ENCODE results near the gene RNF123.
A peak's percentile ranks its signal among the peaks of the same experiment; 100 is the strongest.

RNF123 gene

GRCh38 chr3:49705390-49705960 is 16.1 kb downstream of the RNF123 start:
- no peak for DNase-seq

GRCh38 chr3:49706456-49707112 is 17.2 kb downstream of the RNF123 start:
- no peak for DNase-seq

DNA sequence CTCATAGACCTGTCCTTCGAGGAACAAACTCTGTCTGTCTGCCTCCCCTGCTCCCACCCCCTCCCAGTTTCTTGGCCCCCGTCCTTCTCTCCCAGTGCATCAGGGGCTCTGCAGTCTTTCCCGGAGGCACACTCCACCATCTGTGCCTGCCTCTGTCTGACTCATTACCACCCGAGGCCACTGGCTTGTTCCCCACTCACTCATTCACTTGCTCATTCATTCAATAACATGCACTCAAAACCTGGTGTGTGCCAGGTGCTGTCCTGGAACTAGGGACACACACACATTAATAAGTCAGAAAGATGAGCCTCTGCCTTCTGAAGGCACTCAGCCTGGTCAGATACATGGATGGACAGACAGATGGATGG is 17.7 kb downstream of the RNF123 start:
- no peak for DNase-seq

- DNase-seq = no peak
Observed at GRCh38 chr3:49709852-49710251, 20.5 kb downstream of the RNF123 start.

DNA sequence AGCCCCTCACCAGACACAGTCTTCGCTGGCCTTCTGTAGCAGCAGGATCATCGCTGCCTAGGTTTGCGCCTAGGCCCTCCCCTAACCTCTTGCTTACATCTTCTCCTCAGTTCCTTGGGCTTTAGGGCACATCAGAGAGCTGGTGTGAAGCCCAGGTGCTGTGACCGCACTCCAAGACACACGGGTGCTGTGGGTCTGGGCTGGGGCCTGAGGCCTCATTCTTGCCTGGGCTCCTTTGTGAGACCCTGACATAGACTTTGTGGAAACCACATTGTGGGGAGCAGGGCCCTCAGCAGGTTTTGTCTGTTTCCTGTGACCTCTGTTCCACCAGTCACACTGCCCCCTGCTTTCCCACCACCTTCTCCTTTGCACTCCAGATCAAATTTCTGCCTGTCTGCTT is 22.1 kb downstream of the RNF123 start:
- no peak for DNase-seq

DNA sequence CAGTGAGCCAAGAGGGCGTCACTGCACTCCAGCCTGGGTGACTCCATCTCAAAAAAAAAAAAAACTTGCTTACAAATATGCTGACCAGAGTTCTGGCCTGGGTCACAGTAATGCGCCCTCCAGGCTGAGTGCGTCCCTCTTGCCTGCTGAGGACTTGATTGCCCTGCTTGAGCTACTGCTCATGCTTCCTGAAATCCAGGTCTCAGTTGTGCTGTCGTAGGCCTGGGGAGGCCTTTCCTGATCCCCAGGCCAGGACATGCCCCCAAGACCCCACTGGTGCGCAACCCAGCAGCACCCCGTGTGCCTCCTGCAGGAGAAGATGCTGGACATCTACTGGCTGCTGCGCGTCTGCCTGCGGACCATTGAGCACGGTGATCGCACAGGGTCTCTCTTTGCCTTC is 22.8 kb downstream of the RNF123 start:
- no peak for DNase-seq

DNA sequence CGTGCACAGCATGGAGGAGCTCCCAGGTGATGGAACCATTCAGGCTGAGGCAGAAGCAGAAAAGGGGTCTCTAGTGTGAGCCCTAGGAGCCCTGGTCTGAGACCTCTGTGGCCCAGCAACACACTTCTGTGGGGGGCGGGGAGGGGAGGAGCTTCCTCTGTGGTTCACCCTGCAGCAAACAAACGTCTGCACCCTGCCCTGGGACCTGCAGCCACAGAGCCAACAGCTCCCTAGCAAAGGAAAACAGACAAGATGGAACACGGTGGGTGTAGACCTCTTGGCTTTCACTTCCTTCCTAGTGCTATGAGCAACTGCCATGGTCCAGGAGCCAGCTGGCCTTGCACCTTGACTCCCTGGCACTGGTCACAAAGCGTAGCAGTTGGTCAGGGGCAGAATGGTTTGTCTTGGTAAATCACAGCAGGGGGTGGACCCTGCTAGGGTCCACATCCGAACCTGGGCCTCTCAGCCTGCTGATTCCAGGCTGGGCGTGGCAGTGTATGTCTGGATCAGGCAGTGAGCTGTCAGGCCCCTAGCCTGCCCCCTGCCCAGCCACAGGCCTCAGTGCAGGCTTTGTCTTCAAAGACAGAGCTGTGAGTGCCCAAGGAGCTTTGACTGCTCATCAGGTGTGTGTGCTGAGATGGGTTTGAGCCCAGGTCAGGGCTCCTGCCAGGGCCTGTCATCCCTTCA is 23.4 kb downstream of the RNF123 start:
- DNase-seq = no peak

- DNase-seq = no peak
Observed at GRCh38 chr3:49713336-49714105, 24.2 kb downstream of the RNF123 start.

GRCh38 chr3:49714728-49715550 is 25.6 kb downstream of the RNF123 start:
- no peak for DNase-seq

- DNase-seq = no peak
Observed at GRCh38 chr3:49715611-49716121, 26.3 kb downstream of the RNF123 start.

GRCh38 chr3:49716169-49716568 is 26.8 kb downstream of the RNF123 start:
- DNase-seq = no peak

GRCh38 chr3:49716691-49717210 is 27.4 kb downstream of the RNF123 start:
- no peak for DNase-seq

DNA sequence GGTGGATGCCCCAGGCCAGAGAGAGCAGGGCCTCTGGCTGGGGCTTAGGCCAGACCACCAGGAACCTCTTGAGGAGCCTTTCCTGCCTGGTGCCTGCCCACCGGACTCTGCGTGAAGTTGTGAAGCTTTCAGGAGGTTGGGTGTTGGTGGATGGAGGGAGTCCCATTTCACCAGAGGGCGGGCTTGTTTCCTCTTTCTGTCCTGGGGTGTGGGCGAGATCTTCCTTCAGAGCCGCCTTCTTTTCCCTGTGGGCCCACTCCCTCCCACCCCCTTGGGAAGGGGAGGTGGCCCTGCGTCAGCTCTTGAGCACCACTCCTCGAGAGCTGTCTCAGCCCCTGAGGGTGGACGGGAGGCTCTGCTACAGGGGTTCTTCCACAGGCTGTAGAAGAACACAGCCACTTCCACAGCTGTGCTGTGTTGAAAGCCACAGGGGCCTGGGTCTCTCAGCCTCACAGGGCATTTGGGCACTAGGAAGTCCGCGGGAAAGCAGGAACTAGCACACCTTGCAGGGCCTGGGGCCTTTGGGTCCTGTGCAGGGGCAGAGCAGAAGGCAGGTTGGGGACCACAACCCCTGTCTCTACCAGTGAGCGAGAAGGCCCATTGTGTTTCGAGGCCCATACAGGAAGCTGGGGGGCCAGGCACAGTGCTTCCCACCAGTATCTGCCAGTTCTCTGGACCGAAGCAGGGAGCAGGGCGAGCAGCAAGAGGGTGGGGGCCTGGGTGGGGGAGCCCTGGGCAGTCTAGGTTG is 28.0 kb downstream of the RNF123 start:
- DNase-seq = no peak

DNA sequence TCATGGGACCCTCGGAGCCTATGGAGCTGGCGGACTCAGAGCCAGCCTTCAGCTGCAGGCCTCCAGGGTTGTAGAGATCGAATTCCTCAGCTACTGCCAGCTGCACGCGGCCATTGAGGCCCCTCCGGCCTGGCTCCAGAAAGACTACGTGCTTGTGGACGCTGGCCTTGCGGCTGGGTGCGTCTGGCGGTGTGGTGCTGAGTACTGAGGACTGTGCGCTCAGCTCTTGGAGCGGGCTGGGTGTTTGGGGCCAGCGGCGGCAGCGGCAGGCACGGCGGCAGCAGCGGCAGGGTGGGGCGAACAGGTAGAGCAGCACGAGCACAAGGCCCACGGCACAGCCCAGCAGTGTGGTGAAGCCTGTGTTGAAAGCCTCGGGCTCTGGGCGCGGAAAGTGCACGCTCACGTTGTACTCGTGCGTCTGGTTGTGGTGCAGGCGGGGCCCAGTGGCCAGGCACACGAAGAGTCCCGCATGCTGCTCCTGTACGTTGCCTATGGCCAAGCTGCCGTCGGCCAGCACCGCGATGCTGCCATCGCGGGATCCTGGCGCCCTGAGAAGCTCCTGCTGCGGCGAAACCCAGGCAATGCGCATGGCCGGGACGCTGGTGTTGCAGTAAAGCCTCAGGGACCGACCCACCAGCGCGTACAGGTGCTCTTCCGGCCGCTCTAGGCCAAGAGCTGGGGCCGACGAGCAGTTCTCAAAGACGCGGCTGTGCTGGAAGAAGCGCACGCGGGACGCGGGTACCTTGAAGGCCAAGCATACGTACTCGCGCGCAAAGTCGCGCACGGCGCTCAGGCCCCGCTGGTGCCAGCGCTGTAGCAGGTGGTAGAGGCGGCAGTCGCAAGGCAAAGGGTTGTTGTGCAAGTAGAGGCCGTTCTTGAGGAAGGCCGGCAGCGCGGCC is 28.9 kb downstream of the RNF123 start:
- no peak for DNase-seq

GRCh38 chr3:49718858-49719213 is 29.5 kb downstream of the RNF123 start:
- DNase-seq = no peak

GRCh38 chr3:49719214-49719884 is 30.0 kb downstream of the RNF123 start, which contains the start of gene AMIGO3:
AMIGO3 (minus strand) TSS chr3:49719684; CDS start chr3:49719465, 219 bp downstream.
- DNase-seq = peak; percentile 57

- DNase-seq = no peak
Observed at GRCh38 chr3:49720855-49721595, 31.7 kb downstream of the RNF123 start.

DNA sequence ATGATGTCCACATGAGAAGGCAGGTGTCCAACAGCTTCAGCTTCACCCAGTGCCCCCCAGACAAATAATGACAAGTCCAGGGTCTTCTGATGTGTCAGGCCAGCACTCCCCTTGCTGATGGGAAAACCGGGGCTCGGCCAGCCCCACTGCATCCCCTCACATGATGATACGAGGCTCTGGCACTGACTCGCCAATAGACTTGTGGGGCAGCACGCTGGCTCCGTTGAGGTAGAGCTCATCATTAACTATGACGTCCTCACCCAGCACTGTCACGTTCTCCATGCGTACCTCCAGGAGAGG is 32.2 kb downstream of the RNF123 start:
- DNase-seq = no peak

All from GDM1 (cell line).